Liver (tissue), 3 donors: ENCODE results near the gene TP73.

Experiments used
- ATF3 ChIP-seq: IDR thresholded peaks from 2 replicates; pipeline ENCODE4 v1.6.1; 2016; ENCODE audit warnings: antibody characterized with exemption
- CTCF ChIP-seq: fragments of 150-350 bp; IDR thresholded peaks from 2 replicates; pipeline ENCODE4 v1.5.1; 2017; ENCODE audit warnings: improper control_type of control experiment, low read depth, low read length; ENCODE audit not compliant: missing input control
- FOXA1 ChIP-seq: IDR thresholded peaks from 2 replicates; pipeline ENCODE4 v1.6.1; 2016; ENCODE audit warnings: antibody characterized with exemption
- HNF4A ChIP-seq, 2 donors: conservative IDR thresholded peaks; 2 replicates each; pipeline ENCODE4 v1.6.1; 2016; ENCODE audit warnings: antibody characterized with exemption in 2 of 2, mild to moderate bottlenecking in 2 of 2
- JUND ChIP-seq, 2 donors: IDR thresholded peaks; 2 replicates each; pipeline ENCODE4 v1.6.1; 2016; ENCODE audit warnings: antibody characterized with exemption in 2 of 2
- NR2F2 ChIP-seq: IDR thresholded peaks from 2 replicates; pipeline ENCODE4 v1.6.1; 2016; ENCODE audit warnings: antibody characterized with exemption
- RAD21 ChIP-seq, 2 donors: IDR thresholded peaks; 2 replicates each; pipeline ENCODE4 v1.6.1; 2016; ENCODE audit warnings: antibody characterized with exemption in 2 of 2, mild to moderate bottlenecking in 2 of 2
- REST ChIP-seq: IDR thresholded peaks from 2 replicates; pipeline ENCODE4 v1.6.1; 2016; ENCODE audit warnings: antibody characterized with exemption, mild to moderate bottlenecking
- RXRA ChIP-seq, 2 donors: IDR thresholded peaks; 2 replicates each; pipeline ENCODE4 v1.6.1; 2017 to 2018; ENCODE audit warnings: antibody characterized with exemption in 2 of 2, mild to moderate bottlenecking in 1 of 2
- SP1 ChIP-seq: IDR thresholded peaks from 2 replicates; pipeline ENCODE4 v1.6.1; 2018; ENCODE audit warnings: antibody characterized with exemption, mild to moderate bottlenecking
- TAF1 ChIP-seq: conservative IDR thresholded peaks from 2 replicates; pipeline ENCODE4 v1.6.1; 2016; ENCODE audit warnings: antibody characterized with exemption, mild to moderate bottlenecking
- YY1 ChIP-seq: IDR thresholded peaks from 2 replicates; pipeline ENCODE4 v1.6.1; 2016; ENCODE audit warnings: antibody characterized with exemption, mild to moderate bottlenecking
- donor health status: healthy.
- donor health status: healthy.

- TF ChIP-seq CTCF (no peak), SP1 (no peak), HNF4A (conservative IDR thresholded peaks at IDR 0.05) (no peak), NR2F2 (no peak), JUND (IDR thresholded peaks at IDR 0.05) (no peak), REST (no peak), FOXA1 (no peak), YY1 (no peak), ATF3 (no peak), RAD21 (IDR thresholded peaks at IDR 0.05) (no peak), TAF1 (no peak), RXRA (IDR thresholded peaks at IDR 0.05) (no peak)
Observed at GRCh38 chr1:3687504-3687903, 35.2 kb downstream of the TP73 start.
